GM10266 (cell line): ENCODE measurements around the gene RFX7.

ENCODE experiments used
- DNase-seq: peaks from one replicate; pipeline ENCODE4 v3.0.0; 2012; ENCODE audit errors: extremely low spot score
- TF ChIP-seq, protein P1 (sequence below): IDR thresholded peaks from 2 replicates; pipeline ENCODE4 v1.5.1; 2012; ENCODE audit warnings: mild to moderate bottlenecking, low read depth; ENCODE audit not compliant: control insufficient read depth, insufficient read depth; ENCODE audit errors: missing control alignments

RFX7 gene

DNA sequence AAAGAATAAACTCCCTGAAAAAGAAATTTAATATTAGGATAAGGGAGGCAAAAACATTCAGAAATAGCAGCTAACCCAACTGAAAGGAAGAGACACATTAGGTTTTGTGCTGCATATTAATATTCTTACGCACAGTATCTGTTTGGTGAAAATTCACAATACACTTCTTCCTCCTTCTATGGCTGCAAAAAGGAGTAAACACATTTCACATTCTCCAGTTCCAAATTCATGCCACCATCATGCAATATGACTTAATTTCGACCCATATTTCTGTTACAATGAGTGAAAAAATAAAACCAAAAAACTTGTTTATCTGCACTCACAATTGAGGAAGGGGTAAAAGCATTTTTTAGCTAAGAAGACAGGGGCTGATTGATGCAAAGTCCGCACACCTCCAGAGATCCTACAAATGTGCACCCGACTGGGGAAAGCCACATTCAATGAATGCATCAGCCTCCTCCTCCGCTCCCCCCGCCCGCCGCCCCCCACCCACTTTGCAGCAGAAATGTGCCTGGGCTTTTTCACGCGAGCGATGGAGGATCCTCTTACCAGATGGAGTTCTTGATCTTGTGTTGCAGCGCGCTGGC lies 1.0 kb downstream of the RFX7 start:
- peak; percentile 17 for DNase-seq
- TF ChIP-seq, protein P1, sequence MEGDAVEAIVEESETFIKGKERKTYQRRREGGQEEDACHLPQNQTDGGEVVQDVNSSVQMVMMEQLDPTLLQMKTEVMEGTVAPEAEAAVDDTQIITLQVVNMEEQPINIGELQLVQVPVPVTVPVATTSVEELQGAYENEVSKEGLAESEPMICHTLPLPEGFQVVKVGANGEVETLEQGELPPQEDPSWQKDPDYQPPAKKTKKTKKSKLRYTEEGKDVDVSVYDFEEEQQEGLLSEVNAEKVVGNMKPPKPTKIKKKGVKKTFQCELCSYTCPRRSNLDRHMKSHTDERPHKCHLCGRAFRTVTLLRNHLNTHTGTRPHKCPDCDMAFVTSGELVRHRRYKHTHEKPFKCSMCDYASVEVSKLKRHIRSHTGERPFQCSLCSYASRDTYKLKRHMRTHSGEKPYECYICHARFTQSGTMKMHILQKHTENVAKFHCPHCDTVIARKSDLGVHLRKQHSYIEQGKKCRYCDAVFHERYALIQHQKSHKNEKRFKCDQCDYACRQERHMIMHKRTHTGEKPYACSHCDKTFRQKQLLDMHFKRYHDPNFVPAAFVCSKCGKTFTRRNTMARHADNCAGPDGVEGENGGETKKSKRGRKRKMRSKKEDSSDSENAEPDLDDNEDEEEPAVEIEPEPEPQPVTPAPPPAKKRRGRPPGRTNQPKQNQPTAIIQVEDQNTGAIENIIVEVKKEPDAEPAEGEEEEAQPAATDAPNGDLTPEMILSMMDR, result no peak

DNA sequence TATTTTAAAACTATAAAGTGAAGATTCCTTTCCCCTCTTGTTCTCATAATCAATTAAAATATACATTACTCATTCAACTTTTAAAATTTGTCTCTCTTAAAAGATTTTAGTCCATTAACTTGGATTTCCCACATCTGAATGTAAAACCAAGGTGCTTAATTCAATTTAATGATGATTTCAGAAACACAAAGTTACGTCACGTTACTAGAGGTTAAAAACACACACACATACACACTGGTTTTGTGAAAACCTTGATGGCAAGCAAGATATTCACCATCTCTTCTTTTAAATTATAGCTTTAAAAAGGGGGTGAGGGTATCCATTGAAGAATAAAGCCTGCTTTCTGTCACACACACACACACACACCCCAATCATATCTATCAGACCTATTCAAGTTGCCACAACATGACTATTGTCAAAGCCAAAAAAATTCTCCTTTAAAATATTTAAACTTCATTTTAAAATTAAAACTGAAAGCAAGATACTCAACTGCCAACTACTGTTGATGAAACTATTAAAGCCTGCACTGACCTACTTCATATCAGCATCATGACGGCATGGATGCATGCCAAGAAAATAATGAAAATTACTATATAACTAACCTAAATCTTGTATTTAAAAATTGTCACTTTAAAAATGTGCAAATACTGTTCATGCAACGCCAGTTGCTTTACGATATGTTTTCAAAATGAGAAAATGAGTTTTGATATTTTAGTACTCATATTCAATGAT lies 2.1 kb downstream of the RFX7 start:
- DNase-seq, result no peak
- TF ChIP-seq, protein P1, result no peak

DNA sequence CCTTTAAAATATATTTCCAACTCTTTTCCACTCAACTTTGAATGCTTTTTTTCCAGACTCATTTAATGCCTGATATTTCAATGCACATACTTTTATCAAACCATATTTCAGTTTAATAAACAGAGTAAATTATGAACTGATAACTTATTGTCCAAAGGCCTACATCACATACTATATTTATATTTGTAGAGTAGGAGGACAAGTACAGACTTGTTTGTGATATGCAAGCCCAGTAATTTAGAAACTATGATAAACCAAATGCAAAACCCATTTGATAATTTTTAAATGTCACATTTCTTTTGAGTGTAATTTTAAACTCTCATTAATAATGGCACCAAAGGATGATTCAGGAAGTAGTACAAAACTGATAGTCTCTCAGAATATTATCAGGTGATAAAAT lies 3.3 kb downstream of the RFX7 start:
- TF ChIP-seq, protein P1, result no peak
- DNase-seq, result no peak

DNA sequence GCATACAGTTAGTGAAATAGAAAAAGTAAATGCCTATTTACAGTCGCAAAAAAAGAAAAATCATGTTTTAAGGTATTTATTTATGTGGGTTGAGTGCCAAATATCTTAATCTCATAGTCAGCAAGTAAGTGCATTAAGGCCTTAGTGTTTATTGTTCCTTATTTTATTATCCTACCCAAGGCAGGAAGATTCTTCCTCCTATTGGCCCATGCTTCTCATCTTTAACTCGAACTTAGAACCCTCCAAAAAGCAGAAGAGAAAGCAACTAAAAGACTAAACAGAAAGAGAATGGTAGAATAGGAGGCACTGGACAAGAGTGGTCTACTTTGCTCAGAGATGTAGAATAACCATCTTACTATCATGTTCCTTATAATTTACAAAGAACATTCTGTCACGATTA lies 7.5 kb downstream of the RFX7 start:
- DNase-seq, result no peak
- TF ChIP-seq, protein P1, result no peak

DNA sequence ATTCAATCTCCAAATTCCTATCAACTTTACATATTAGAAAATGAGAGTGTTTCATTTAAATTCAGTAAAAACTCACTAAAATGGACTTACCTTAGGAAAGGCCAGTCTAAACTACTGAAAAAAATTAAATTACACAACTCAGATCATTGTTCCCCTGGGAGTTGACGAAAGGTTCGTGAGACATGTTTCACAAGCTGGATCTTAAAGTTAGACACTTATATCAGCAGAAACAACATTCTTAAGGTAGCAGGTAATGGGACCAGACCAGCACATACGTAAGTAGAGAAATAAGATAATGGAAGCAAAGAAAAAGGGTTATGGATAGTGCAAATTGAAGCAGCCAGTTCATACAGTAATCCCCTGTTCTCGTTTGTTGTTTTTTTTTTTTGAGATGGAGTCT lies 8.9 kb downstream of the RFX7 start:
- no peak for DNase-seq
- TF ChIP-seq, protein P1, result no peak

DNA sequence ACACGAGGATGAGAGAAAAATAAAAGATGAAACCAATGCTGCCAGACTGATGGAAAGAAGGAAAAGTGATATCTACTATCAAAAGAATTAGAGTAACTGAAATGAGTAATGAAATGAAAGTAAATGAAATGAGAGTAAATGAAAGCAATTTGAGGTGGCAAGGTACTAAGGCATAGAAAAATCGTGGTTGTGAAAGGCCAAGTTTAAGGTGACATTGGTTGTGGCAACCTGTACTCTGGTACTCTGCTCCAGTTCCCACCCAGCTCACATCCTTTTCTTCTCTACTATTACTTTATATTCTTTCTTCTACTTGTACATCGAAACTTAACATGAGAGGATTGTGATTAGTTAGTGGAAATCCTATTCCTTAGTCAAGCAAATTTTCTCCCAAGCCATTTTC lies 10.1 kb downstream of the RFX7 start:
- DNase-seq, result no peak
- TF ChIP-seq, protein P1, result no peak

DNA sequence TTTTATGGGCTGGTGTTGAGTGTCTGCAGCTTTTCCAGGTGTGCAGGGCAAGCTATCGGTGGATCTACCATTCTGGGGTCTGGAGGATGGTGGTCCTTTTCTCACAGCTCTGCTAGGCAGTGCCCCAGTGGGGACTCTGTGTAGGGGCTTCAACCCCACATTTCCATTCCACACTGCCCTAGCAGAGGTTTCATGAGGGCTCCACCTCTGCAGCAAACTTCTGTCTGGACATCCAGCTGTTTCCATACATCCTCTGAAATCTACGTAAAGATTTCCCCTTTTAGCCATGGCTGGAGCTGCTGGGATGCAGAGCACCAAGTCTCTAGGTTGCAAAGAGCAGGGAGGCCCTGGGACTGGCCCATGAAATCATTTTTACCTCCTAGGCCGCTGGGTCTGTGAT lies 11.6 kb downstream of the RFX7 start:
- DNase-seq, result no peak
- TF ChIP-seq, protein P1, result no peak
